ENCODE data around the gene SIKE1.

GRCh38 chr1:114780344-114781226 is at the start of gene SIKE1:
- no peak for TF ChIP-seq CTCF (IDR thresholded peaks at IDR 0.05; ENCODE audit: poor library complexity)
- TF ChIP-seq EZH2 (IDR thresholded peaks at IDR 0.05; ENCODE audit: borderline replicate concordance): no peak
- TF ChIP-seq EZH2phosphoT487 (IDR thresholded peaks at IDR 0.05; ENCODE audit: low read depth, severe bottlenecking, unreplicated experiment): no peak

Measured in hepatocyte (in vitro differentiated cells).